22Rv1 (cell line): ENCODE data around the gene PLXNA2.

Experiments
- CTCF ChIP-seq: fragments of 450-650 bp; IDR thresholded peaks from 2 replicates; pipeline ENCODE4 v1.5.1; 2017; ENCODE audit warnings: mild to moderate bottlenecking
- ZFX ChIP-seq: fragments of 450-650 bp; IDR thresholded peaks from 2 replicates; pipeline ENCODE4 v1.6.1; 2017; ENCODE audit warnings: antibody characterized with exemption, borderline replicate concordance

GRCh38 chr1:208221291-208221622 lies 22.9 kb downstream of the PLXNA2 start:
- no peak for TF ChIP-seq CTCF
- TF ChIP-seq ZFX, result no peak
